GM18868 (cell line): Measurements from ENCODE around the gene ABCA7.

Experiments
- ATAC-seq: cut with Tn5 transposase; IDR thresholded peaks from one replicate; pipeline ENCODE4 v1.9.1; 2021; ENCODE audit warnings: mild to moderate bottlenecking, moderate library complexity; ENCODE audit not compliant: unreplicated experiment

The ABCA7 gene

GRCh38 chr19:1001538-1002166, 38.3 kb upstream of the ABCA7 start:
- ATAC-seq, result no peak

DNA sequence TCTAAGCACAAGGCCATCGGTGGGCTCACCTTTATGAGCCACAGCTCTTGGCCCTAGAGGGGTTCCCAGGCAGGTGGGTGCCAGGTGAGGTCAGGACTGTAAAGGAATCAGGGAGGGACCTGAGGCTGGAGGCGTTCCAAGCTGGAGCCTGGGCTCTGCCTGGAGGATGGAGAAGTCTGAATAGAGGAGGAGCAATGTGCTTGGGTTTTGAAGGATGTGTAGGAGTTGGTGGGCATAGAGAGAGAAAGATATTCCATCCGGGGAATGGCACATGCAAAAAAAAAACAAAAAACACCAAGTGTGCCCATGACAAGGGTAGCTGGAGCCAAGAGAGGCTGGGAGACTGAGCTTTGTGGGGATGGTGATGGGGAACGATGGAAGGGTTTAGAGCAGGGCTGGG, 37.3 kb upstream of the ABCA7 start:
- ATAC-seq, result no peak

DNA sequence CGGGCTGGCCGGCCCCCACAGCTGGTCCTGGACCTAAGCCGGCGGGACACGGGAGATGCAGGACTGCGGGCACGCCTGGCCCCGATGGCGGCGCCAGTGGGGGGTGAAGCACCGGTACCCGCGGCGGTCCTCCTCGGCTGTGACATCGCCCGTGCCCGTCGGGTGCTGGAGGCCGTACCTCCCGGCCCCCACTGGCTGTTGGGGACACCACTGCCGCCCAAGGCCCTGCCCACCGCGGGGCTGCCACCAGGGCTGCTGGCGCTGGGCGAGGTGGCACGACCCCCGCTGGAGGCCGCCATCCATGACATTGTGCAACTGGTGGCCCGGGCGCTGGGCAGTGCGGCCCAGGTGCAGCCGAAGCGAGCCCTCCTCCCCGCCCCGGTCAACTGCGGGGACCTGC, 36.6 kb upstream of the ABCA7 start:
- no peak for ATAC-seq

GRCh38 chr19:1004204-1004802, 35.6 kb upstream of the ABCA7 start:
- no peak for ATAC-seq

GRCh38 chr19:1004803-1005664, 34.9 kb upstream of the ABCA7 start:
- no peak for ATAC-seq

GRCh38 chr19:1006711-1007398, 33.1 kb upstream of the ABCA7 start:
- no peak for ATAC-seq

DNA sequence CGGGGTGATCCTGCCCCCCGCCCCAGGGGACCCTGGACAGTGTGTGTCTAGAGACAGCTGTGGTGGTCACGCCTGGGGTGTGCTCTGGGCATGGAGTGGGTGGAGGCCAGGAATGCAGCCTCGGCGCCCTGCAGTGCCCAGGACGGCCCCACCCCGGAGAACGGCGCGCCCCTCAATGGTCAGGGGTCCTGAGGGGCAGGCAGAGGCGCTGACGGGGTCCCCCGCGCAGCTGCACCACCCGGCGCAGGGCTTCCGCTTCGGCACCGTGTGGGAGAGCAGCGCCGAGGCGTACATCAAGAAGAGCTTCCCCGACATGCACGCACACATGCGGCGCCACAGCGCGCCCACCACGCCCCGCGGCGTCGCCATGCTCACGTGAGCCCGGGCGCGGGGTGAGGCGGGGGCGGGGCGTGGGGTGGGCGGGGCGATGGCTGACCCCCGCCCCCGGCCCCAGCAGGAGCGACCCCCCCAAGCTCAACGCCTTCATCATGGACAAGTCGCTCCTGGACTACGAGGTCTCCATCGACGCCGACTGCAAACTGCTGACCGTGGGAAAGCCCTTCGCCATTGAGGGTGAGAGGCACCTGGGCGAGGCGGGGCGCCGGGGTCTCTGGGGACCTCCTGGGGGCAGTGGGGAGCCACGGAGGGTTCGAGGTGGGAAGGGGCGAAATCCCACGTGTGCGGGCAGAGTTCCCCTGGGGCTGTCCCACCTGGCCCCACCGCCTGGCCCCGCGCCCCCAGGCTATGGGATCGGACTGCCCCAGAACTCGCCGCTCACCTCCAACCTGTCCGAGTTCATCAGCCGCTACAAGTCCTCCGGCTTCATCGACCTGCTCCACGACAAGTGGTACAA, 32.3 kb upstream of the ABCA7 start:
- ATAC-seq, result no peak

GRCh38 chr19:1008268-1009040, 31.5 kb upstream of the ABCA7 start:
- ATAC-seq, result no peak

- ATAC-seq, result no peak
Observed at GRCh38 chr19:1009041-1009980, 30.6 kb upstream of the ABCA7 start.

DNA sequence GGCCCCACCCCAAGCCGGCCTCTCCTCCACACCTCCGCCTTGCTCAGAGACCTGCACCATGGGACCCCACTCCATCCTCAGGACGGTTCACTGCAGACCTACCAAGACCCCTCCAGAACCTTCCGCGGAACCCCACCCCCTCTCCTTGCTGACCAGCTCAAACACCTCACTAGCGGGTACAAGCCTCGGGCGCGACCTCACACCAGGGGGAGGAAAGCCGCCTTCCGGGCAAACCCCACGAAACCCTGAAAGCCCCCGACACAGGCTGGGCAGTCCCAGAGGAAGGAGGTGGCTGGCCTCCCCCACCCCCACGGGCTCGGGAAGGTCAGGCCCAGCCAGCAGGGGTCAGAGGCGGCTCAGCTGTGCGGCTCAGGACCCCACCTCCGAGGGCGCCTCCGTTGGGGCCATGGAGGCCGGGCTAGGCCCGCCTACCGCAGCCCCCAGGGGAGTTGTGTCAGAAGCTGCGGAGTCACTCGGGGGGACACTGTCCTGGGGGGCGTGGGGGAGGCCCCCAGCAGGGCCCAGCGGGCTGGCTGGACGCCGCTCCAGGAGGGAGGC, 29.8 kb upstream of the ABCA7 start:
- ATAC-seq, result no peak

- ATAC-seq, result no peak
Observed at GRCh38 chr19:1010586-1011510, 29.1 kb upstream of the ABCA7 start.

GRCh38 chr19:1011831-1012333, 28.0 kb upstream of the ABCA7 start:
- no peak for ATAC-seq

DNA sequence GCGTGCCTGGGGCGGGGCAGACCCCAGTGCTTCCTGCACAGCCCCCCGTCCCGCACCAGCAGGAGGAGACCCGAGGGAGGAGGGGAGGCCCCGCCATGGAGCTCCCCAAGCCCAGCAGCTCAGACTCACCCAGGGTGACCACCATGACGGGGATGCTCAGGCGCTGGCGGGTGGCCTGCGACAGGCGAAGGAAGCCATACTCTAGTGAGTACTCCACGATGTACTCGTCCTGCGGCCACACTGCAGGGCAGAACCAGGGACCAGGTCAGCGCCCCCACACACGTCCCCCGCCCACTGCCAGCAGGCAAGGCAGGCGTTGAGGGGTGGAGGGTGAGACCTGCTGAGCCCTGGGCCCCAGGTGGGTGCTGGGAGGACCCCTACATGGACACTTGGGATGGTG, 27.6 kb upstream of the ABCA7 start:
- no peak for ATAC-seq

DNA sequence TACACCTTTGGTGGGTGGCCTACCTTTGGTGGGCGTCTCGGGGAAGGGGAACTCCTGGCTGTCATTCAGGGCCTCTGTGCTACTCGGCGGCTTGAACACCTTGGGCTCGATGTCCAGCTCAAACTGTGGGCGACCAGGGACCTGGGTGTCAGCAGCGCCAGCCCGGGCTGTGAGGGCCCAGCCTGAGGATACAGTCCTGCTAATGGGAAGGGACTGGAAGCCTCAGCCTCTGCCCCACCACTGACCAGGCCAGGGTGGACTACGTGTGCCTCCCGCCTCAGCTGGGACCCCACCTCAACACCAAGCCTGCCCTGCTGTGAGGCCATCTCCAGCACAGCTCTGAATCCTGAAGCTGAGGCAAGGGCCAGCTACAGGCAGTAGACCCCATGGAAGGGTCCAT, 26.7 kb upstream of the ABCA7 start:
- no peak for ATAC-seq

DNA sequence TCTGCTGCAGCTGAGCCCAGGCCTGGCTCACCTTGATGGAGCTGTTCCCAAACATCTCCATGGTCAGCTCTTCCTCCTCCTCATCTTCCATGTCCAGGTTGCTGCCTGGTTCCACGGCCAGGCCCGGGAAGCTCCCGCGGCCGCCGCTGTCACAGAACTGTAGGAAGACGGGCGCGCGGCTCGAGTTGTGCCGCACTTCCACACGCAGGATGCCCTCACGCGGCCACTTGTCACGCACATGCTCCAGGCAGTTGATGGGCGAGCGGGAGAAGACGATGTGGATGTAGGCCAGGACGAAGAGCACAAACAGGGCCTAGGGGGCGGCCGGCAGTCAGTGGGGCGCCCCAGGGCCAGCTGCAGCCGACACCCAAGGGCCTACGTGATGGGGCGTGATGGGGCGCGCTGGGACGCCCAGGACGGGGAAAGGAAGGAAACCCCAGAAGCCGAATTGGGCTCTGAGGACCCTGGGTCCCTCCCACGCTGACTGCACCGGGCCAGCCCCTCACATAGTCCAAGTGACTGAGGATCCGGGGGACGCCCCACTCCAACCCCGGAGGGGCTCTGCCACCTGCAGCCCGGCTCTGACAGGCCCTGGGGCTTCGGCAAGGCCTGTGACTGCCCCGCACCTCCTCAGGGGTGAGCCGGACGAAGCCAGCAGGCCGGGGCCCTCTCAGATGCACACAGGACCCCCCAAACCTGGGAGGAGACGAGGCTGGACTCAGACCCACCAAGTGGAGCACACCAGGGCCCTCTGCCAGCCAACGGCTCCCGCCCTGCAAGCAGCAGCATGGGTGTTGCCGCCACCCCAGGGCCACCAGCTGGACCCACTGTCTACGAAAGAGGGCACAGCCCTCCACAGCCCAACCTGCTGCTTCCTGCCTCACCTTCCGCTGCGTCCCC, 25.5 kb upstream of the ABCA7 start:
- no peak for ATAC-seq
